Ovary (tissue), 9 donors: ENCODE results near the gene PPL. TPM values are rescaled to one million over a fixed set of nuclear protein-coding genes. Genes with fewer than 3 reads are reported as not detected.
"Not testable (repeated sequence)": the region's sequence is repeated elsewhere in the genome, so short reads cannot be mapped to it uniquely, and the experiment has no call there.

Experiments used
- DNase-seq, 5 donors: peaks; one replicate each; pipeline ENCODE4 v3.0.0-alpha.2; 2019 to 2020
- H3K27ac ChIP-seq, 2 donors: fragments of 200-600 bp; one replicate each; pipeline versions ENCODE4 v1.5.1 to v1.8.0; 2019 to 2022
- H3K27me3 ChIP-seq: fragments of 200-600 bp; one replicate; pipeline ENCODE4 v1.8.0; 2022
- H3K36me3 ChIP-seq: fragments of 200-600 bp; sonication (generic); one replicate; pipeline ENCODE4 v1.5.1; 2019
- H3K4me1 ChIP-seq: one replicate; pipeline ENCODE4 v1.8.1; 2013; ENCODE audit warnings: mild to moderate bottlenecking, moderate library complexity; ENCODE audit not compliant: insufficient read depth
- H3K4me3 ChIP-seq: fragments of 200-600 bp; sonication (generic); one replicate; pipeline ENCODE4 v1.5.1; 2017
- H3K9me3 ChIP-seq, 2 donors: fragments of 200-600 bp in 1 of 2; sonication (generic) in 1 of 2; one replicate each; pipeline versions ENCODE4 v1.5.1 to v1.8.1; 2013 to 2019; ENCODE audit warnings: mild to moderate bottlenecking in 1 of 2, moderate library complexity in 1 of 2
- CTCF ChIP-seq, 3 donors: fragments of 450-650 bp in 2 of 3; fragments of 200-600 bp in 1 of 3; IDR thresholded peaks; one replicate each; pipeline versions ENCODE4 v1.5.1 to v1.8.0; 2016 to 2022; ENCODE audit warnings: antibody characterized with exemption in 3 of 3, mild to moderate bottlenecking in 1 of 3
- EP300 ChIP-seq: sonication (generic); formaldehyde crosslinking; IDR thresholded peaks from one replicate; pipeline ENCODE4 v1.6.1; 2017; ENCODE audit warnings: antibody characterized with exemption
- POLR2A ChIP-seq: fragments of 450-650 bp; IDR thresholded peaks from one replicate; pipeline ENCODE4 v1.6.1; 2017; ENCODE audit warnings: antibody characterized with exemption, mild to moderate bottlenecking, moderate library complexity
- WGBS, 3 donors: extraction: QIAGEN DNeasy Blood & Tissue Kit in 1 of 3; methylation state at CpG; one replicate each; pipeline versions ENCODE4 v1.1.5 to v1.1.7; 2013 to 2017; 5-methylcytosine and 5-hydroxymethylcytosine counted together
- intact Hi-C, 4 donors: fragments of 100-400 bp; cut with DNase I; formaldehyde crosslinking; loops; one replicate each; pipeline versions ENCODE4 v1.11.0 to v1.15.1; 2022 to 2023
- polyA plus RNA-seq, 2 donors: library from polyadenylated mRNA; stranded (reverse); fragments of 200-250 nt in 1 of 2; fragments of 350-450 nt in 1 of 2; fragmentation: Illumina TruSeq in 1 of 2; extraction: RNeasy Lipid Tissue Mini Kit (QIAGEN cat#74804) in 1 of 2; gene quantifications; one replicate each; pipeline ENCODE4 v1.2.3, GENCODE V29; 2013 to 2014
- total RNA-seq, 7 donors: library from RNA; depleted of rRNA in 2 of 7; stranded (reverse); fragments of >200 nt in 2 of 7; fragmentation: NEBNext Ultra II Directional in 3 of 7; extraction: Animal tissue kit (Norgen Biotek cat#: 25700) in 3 of 7; gene quantifications; one replicate each; pipeline versions ENCODE4 v1.1.0 to v1.2.4, GENCODE V29; 2016 to 2023
- donor health status: DM: no; HTN: no; CAD: no; lungs with moderate emphysema.
- donor health status: DM: no; HTN: no; CAD: no.
- donor health status: Bipolar disorder and iron deficiency.
- donor health status: DM: yes; HTN: yes; CAD: no.
- donor health status: DM: no; HTN: no; CAD: no.
- donor health status: DM: yes; HTN: yes; CAD: no.

PPL gene
- total and polyA plus RNA-seq, 9 donors, result 4.2 to 37.8 (median 9.1) TPM

- Histone ChIP-seq H3K36me3 (no peaks in the 10 kb centered on the region), H3K27me3 (no peaks in the 10 kb centered on the region), H3K4me3 (no peak overlapping the region), H3K9me3 (no peaks in the 10 kb centered on the region), H3K4me1 (peaks cover 4% of the 10 kb centered on the region), H3K27ac (no peak overlapping the region)
- intact Hi-C loops, result loop anchor here in 2 of 4 donors (10.0 kb wide), 2 partner anchors 340 to 1790 kb away; partner anchors contain the start of gene UBALD1 (in 1 of the 2)
- no peak for DNase-seq
- TF ChIP-seq POLR2A, result no peak
- no peak for TF ChIP-seq CTCF (IDR thresholded peaks at IDR 0.05)
- no peak for TF ChIP-seq EP300
- 89 to 92% (median 90%) methylated on average over 1 of the region's 1 CpG for WGBS, 3 donors
These were observed 17.8 kb upstream of the PPL start for GRCh38 chr16:4954714-4955113.

- intact Hi-C loops, result loop anchor here in 2 of 4 donors (10.0 kb wide), 2 partner anchors 337 to 1787 kb away; partner anchors contain the start of gene UBALD1 (in 1 of the 2)
- H3K9me3 ChIP-seq, H3K27ac ChIP-seq, H3K4me3 ChIP-seq, DNase-seq, H3K27me3 ChIP-seq, H3K4me1 ChIP-seq, H3K36me3 ChIP-seq: not testable (repeated sequence)
- whole genome bisulfite sequencing, 3 donors, result 61 to 70% (median 65%) methylated on average over 3 of the region's 3 CpGs
These were observed 14.6 kb upstream of the PPL start for GRCh38 chr16:4951583-4951982.

- Histone ChIP-seq H3K9me3 (no peaks in the 10 kb centered on the region), H3K4me3 (no peak overlapping the region), H3K27ac (no peak overlapping the region), H3K4me1 (peaks cover 7% of the 10 kb centered on the region), H3K36me3 (no peaks in the 10 kb centered on the region), H3K27me3 (no peaks in the 10 kb centered on the region)
- DNase-seq, result no peak
- WGBS, 3 donors, result 66 to 78% (median 68%) methylated on average over 10 of the region's 10 CpGs
- intact Hi-C loops, result loop anchor here in 3 of 4 donors (5.0 to 10.0 kb wide), 5 partner anchors 95 to 1785 kb away; partner anchors contain the start of genes GLYR1 (in 2 of the 3), UBN1 (in 2 of the 3) and UBALD1 (in 1 of the 3)
- TF ChIP-seq CTCF (IDR thresholded peaks at IDR 0.05) (no peak), POLR2A (no peak), EP300 (no peak)
These were observed 13.0 kb upstream of the PPL start for GRCh38 chr16:4949986-4950385.

GRCh38 chr16:4948903-4949766 is 12.2 kb upstream of the PPL start:
- WGBS, 3 donors, result 71 to 72% (median 72%) methylated on average over 16 of the region's 16 CpGs
- intact Hi-C loops, result loop anchor here in 3 of 4 donors (5.0 to 10.0 kb wide), 3 partner anchors 94 to 104 kb away; partner anchors contain the start of genes GLYR1 (in 2 of the 3) and UBN1 (in 2 of the 3)
- no peak for TF ChIP-seq CTCF (IDR thresholded peaks at IDR 0.05)
- no peak for TF ChIP-seq EP300
- no peak for TF ChIP-seq POLR2A

More at GRCh38 chr16:4948903-4949766, 12.2 kb upstream of the PPL start:
- Histone ChIP-seq H3K27me3 (no peaks in the 10 kb centered on the region), H3K4me3 (no peak overlapping the region), H3K36me3 (no peaks in the 10 kb centered on the region), H3K27ac (no peak overlapping the region), H3K4me1 (peaks cover 13% of the 10 kb centered on the region), H3K9me3 (no peaks in the 10 kb centered on the region)
- DNase-seq, result no peak
